ENCODE data around the gene LCN12.
A peak's percentile ranks its signal among the peaks of the same experiment; 100 is the strongest.

LCN12 gene

GRCh38 chr9:136957461-136957860 is 5.4 kb downstream of the LCN12 start:
- DNase-seq = no peak

- DNase-seq = no peak
These were observed 5.8 kb downstream of the LCN12 start for GRCh38 chr9:136957901-136958300.

GRCh38 chr9:136958473-136958872 is 6.4 kb downstream of the LCN12 start:
- no peak for DNase-seq

- DNase-seq = no peak
These were observed 7.1 kb downstream of the LCN12 start for GRCh38 chr9:136958898-136959850.

GRCh38 chr9:136960212-136960937 is 8.3 kb downstream of the LCN12 start:
- no peak for DNase-seq

GRCh38 chr9:136960938-136961275 is 8.8 kb downstream of the LCN12 start:
- DNase-seq = no peak

GRCh38 chr9:136961279-136962065 is 9.4 kb downstream of the LCN12 start:
- peak in 17 of 56 donors; percentile 33 to 71 (median 48) for DNase-seq

- DNase-seq = no peak
These were observed 10.1 kb downstream of the LCN12 start for GRCh38 chr9:136962163-136962562.

GRCh38 chr9:136962701-136963248 is 10.7 kb downstream of the LCN12 start:
- DNase-seq = no peak

GRCh38 chr9:136963341-136963740 is 11.3 kb downstream of the LCN12 start:
- DNase-seq = peak in 3 of 56 donors; percentile 21 to 67 (median 49)

GRCh38 chr9:136963751-136964150 is 11.7 kb downstream of the LCN12 start:
- DNase-seq = no peak

GRCh38 chr9:136964171-136964689 is 12.2 kb downstream of the LCN12 start:
- no peak for DNase-seq

- no peak for DNase-seq
These were observed 12.9 kb downstream of the LCN12 start for GRCh38 chr9:136964833-136965422.

- DNase-seq = peak in 47 of 56 donors; percentile 22 to 91 (median 67)
These were observed 13.9 kb downstream of the LCN12 start for GRCh38 chr9:136965771-136966484.

GRCh38 chr9:136968333-136969127 is 16.5 kb downstream of the LCN12 start:
- no peak for DNase-seq

- no peak for DNase-seq
These were observed 17.1 kb downstream of the LCN12 start for GRCh38 chr9:136969150-136969549.

- DNase-seq = no peak
These were observed 17.7 kb downstream of the LCN12 start for GRCh38 chr9:136969774-136970173.

GRCh38 chr9:136970361-136970760 is 18.3 kb downstream of the LCN12 start:
- no peak for DNase-seq

- no peak for DNase-seq
These were observed 19.7 kb downstream of the LCN12 start for GRCh38 chr9:136971746-136972145.
